HG02970 (cell line): ENCODE data around the gene CCDC106.

ENCODE experiments used
- ATAC-seq: cut with Tn5 transposase; IDR thresholded peaks from one replicate; pipeline ENCODE4 v1.9.1; 2021; ENCODE audit warnings: mild to moderate bottlenecking, moderate library complexity, moderate number of reproducible peaks; ENCODE audit not compliant: unreplicated experiment, low FRiP score

The CCDC106 gene

GRCh38 chr19:55692681-55693081 lies 44.7 kb downstream of the CCDC106 start:
- ATAC-seq = no peak

- no peak for ATAC-seq
These were observed 45.4 kb downstream of the CCDC106 start for GRCh38 chr19:55693336-55693974.

GRCh38 chr19:55694241-55694655 lies 46.2 kb downstream of the CCDC106 start:
- ATAC-seq = no peak

- ATAC-seq = no peak
These were observed 46.9 kb downstream of the CCDC106 start for GRCh38 chr19:55694656-55695491.

DNA sequence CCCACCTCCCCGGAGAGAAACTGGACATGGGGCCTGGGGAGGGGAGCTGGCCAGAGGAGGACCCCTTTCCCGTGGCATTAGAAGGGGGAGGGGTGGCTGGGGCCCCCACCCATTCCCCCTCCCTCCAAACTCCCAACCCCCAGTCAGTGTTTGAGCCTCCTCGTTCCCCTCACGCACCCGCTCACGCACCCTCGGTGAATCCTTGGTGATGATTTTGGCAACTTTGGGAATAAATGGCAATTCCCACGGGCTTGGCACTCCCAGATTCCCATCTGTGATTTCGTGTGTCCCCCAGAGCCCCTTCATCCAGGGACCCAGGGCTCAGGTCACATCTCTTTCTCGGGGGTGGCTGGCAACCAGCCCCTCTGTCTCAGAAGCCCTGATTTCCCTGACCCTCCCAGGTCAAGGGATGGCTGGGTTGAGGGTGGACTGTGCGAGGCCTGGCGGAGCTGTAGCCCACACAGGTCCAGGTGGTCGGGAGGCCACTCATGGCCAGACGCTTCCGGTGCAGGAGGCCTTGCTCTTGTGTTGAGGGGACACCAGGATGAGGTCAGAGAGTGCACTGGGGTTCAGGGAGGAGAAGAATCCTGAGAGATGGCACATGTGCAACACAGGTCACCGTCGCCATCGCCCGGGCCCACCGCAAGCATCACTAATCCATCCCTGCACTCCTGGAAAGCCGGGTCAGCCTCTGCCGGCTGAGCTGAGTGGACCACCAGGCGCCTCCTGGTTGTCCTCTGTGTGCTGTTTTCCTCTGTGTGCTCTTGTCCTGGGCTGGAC lies 47.7 kb downstream of the CCDC106 start:
- ATAC-seq = no peak

GRCh38 chr19:55696301-55697068 lies 48.5 kb downstream of the CCDC106 start:
- no peak for ATAC-seq

GRCh38 chr19:55697069-55697440 lies 49.0 kb downstream of the CCDC106 start:
- no peak for ATAC-seq

- no peak for ATAC-seq
These were observed 49.7 kb downstream of the CCDC106 start for GRCh38 chr19:55697698-55698097.

DNA sequence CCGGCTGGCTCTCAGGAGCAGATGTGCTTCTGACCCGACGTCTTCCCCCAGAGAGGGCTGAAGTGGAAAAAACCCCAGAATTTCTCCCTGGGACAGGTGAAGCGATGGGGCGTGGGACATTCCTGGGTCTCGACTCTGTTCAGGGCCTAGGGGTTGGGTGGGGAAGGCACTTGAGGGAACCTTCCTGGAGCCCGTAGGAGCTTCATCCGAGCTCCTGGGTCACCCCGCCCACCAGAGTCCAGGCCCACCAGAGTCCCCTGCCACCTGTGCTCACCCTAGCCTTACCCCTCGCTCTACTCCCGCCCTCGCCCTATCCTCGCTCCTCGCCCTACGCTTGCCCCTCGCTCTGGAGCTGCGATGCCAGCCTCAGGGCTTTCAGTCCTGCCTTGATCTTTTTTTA lies 50.2 kb downstream of the CCDC106 start:
- ATAC-seq = no peak

GRCh38 chr19:55699221-55699620 lies 51.2 kb downstream of the CCDC106 start:
- ATAC-seq = no peak

DNA sequence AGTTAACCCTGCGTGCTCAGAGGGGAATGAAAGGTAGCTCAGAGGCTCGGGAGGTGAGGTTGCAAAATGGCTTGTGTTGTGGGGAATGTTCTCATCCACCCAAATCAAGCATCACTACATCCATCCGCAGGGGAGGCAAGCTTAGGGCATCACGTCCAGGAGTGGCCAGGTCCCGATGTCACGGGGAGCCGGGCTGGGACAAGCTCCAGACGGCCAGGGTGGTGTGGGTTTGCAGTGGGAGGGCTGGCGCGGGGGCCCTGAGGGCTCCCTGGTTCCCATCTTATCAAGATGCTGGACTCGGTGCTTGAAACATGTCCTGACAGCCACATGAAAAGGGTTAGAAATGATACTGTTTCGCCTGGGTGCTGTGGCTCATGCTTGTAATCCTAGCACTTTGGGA lies 52.8 kb downstream of the CCDC106 start:
- no peak for ATAC-seq

GRCh38 chr19:55702131-55702627 lies 54.2 kb downstream of the CCDC106 start:
- ATAC-seq = no peak
